Fibroblast of gingiva (primary cell): Measurements from ENCODE around the gene TMEM161B.
"Not testable (repeated sequence)": the region's sequence is repeated elsewhere in the genome, so short reads cannot be mapped to it uniquely, and the experiment has no call there.

ENCODE experiments used
- DNase-seq: peaks from one replicate; pipeline ENCODE4 v3.0.0-alpha.2; 2011; ENCODE audit warnings: low read depth

TMEM161B gene

DNA sequence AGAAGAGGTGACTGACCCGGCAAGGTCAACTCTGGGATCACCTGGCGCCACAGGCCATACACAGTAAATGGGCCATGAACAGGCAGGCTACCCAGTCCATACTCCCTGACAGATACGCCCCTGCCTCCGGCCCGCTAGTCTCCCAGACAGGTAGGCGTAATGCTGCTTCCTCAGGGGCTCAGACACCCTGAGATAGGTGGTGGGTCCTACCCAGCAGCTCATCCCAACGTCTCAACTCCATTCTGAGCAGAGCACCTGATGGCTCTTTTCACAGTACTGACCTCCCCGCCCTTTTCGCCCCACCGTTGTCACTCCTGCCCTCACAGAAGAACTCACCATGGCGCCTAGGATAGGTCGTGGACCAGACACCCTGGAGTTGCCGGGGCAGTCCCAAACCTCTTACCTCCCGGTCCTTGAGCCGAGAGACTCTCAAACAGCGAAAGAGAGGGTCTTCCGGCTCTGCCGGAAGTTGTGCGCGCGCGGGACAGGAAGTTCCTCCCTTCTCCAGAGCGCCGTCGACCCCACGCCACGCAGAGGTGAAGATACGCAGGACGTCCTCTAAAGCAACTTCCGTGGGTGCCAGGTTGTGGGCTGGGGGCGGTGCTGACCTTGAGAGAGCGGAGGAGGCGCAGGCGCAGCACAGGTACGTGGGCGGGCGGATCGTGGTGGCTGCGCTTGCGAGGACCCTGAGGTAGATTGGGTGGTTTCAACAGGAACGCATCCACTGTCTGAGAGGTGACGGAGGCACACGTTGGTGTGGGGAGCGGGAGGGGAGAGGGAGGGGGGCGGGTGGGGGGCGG lies at the start of gene TMEM161B:
Gene TMEM161B, minus strand, starts transcription at position 461 of the 800 bp plus-strand sequence. Its CDS starts 122 bp downstream, at position 339.
- DNase-seq: peak; percentile 82

DNA sequence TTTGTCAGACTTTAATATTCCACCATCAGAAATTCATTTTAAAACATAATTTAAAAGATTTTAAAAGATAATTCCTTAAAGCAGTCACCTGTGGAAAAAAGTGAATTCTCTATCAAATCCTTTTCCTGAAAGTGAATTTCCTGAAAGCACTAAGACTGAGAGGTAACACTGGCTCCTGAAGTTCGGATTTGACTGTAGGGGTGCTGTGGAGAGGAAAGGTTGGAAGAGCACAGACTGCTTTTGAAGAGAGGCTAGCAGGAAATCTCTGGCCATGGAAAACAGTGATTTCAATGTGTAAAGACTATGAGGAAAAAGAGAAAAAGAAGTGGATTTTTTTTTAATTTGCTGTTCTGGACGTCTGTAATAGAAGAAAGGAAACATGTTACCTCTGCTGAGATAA lies 35.7 kb upstream of the TMEM161B start:
- DNase-seq: no peak

DNA sequence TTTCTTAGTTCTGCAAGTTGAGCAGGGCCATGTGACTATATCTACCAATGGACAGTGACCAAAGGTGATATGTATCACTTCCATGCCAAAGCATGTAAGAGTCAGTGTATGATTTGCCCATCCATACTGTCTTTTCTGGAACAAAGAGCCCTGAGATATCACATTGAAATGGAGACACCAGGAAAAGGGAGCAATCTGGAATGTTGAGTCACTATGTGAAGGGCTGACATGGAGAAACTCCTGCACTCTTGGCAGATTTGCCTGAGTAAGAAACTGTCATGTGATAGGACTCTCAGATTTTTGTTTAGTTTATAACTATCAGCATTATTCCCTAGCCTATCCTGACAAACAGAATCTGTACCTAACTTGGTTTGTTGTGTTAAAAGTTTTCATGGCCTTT lies 29.8 kb upstream of the TMEM161B start:
- peak; percentile 60 for DNase-seq

- DNase-seq: peak; percentile 54
Measured at GRCh38 chr5:88290801-88291200, 22.2 kb upstream of the TMEM161B start.

- no peak for DNase-seq
Measured at GRCh38 chr5:88288528-88289197, 20.0 kb upstream of the TMEM161B start.

- DNase-seq: no peak
Measured at GRCh38 chr5:88287846-88288527, 19.3 kb upstream of the TMEM161B start.

DNA sequence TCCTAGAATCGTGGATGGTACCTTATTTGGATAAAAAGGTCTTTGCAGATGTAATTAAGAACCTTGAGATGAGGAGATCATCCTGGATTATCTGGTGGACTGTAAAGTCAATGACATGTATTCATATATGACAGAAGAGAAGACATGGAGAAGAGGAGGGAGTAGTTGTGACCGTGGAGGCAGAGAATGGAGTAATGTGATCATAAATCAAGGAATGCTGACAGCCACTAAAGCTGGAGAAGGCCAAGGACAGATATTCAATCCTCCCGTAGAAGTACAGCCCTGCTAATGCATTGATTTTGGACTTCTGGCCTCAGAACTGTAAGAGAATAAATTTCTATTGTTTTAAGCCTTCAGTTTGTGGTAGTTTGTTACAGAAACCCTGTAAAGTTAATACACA lies 18.7 kb upstream of the TMEM161B start:
- no peak for DNase-seq

- no peak for DNase-seq
Measured at GRCh38 chr5:88283690-88284089, 15.0 kb upstream of the TMEM161B start.

DNA sequence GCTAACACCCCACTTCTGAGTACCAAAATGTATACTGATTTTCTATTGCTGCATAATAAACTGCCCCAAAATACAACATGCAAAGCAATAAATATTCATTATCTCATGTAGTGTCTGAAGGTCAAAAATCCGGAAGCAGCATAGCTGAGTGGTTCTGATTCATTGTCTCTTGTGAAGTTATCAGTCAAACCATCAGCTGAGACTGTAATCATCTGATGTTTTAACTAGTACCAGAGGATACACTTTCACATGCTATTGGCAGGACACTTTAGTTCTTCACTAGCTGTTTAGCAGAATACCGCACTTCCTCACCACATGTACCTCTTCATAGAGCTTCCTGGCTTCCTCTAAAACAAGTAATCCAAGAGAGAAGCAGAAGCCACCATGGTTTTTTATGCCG lies 12.7 kb upstream of the TMEM161B start:
- no peak for DNase-seq

- DNase-seq: no peak
Measured at GRCh38 chr5:88279584-88279983, 10.9 kb upstream of the TMEM161B start.

GRCh38 chr5:88276378-88276777 lies 7.7 kb upstream of the TMEM161B start:
- no peak for DNase-seq

GRCh38 chr5:88275581-88275980 lies 6.9 kb upstream of the TMEM161B start:
- no peak for DNase-seq

- DNase-seq: peak; percentile 2
Measured at GRCh38 chr5:88269222-88269771, 652 bp upstream of the TMEM161B start.

GRCh38 chr5:88264565-88264964 lies 4.1 kb downstream of the TMEM161B start:
- DNase-seq: not testable (repeated sequence)

DNA sequence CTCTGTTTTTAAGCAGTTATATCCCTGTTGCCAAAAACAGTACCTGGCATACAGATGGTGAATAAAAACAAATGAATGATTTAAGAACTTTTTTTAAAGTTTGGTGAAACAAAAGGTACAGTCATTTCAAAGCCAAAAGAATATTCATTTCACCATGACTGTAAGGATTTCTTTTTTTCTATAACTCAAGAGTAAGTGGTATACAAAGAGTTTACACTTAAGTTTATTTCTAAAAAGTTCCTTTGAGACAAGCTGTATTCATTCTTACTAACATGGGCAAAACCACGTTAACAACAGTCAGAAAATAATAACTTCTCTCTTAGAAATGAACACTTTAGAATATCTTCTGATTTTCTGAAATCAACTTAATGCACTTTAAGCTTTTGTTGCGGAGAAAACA lies 5.3 kb downstream of the TMEM161B start:
- no peak for DNase-seq

DNA sequence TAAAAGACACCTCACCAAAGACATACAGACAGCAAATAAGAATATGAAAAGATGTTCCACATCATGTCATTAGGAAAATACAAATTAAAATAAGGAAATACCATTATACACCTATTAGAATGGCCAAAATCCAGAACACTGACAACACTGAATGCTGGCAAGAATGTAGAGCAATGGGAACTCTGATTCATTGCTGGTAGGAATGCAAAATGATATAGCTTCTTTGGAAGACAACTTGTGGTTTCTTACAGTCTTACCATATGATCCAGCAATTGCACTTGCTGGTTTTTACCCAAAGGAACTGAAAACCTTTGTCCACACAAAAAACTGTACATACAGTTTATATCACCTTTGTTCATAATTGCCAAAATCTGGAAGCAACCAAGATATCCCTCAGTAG lies 6.5 kb downstream of the TMEM161B start:
- peak; percentile 16 for DNase-seq

GRCh38 chr5:88258636-88259035 lies 10.0 kb downstream of the TMEM161B start:
- DNase-seq: no peak

DNA sequence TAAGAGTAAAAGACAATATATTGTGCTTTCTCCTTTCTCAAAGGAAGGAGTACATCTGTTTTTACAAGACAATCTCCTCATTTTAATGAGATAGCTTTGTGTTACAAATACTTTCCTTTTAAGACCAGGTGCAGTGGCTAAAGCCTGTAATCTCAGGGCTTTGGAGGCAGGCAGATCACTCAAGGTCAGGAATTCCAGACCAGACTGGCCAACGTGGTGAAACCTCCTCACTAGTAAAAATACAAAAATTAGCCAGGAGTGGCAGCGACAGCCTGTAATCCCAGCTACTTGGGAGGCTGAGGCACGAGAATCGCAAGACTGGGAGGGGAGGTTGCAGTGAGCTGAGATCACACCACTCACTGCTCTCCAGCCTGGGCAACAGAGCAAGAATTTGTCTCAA lies 11.8 kb downstream of the TMEM161B start:
- DNase-seq: no peak

GRCh38 chr5:88256037-88256436 lies 12.6 kb downstream of the TMEM161B start:
- DNase-seq: no peak

- no peak for DNase-seq
Measured at GRCh38 chr5:88254320-88254719, 14.3 kb downstream of the TMEM161B start.

DNA sequence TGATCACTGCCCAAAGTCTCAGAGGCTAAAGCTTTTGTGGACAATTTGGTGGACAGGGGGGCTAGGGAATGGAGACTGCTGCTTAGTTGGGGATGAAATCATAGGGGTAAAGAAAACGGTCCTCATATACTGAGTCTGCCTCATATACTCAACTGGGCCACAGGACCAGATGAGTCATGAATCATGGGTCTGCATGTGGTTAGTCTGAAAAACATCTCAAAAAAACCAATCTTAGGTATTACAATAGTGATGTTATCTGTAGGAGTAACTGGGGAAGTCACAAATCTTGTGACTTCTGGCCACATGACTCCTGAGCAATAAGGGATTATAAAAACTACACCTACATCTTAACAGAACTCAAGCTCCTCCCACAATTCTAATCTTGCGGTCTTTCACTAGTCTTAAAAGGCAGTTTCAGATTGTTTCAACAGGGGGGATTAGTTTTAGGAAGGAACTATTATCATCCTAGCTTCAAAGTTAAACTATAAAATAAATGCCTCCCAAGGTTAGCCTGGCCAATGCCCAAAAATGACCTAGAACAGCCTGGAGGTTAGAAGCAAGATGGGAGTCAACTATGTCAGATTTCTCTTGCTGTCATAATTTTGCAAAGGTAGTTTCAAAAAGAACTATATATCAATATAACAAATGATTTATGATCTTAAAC lies 17.5 kb downstream of the TMEM161B start:
- DNase-seq: no peak

GRCh38 chr5:88250010-88250409 lies 18.6 kb downstream of the TMEM161B start:
- DNase-seq: no peak
